ENCODE measurements around the gene CCN6.

The CCN6 gene

DNA sequence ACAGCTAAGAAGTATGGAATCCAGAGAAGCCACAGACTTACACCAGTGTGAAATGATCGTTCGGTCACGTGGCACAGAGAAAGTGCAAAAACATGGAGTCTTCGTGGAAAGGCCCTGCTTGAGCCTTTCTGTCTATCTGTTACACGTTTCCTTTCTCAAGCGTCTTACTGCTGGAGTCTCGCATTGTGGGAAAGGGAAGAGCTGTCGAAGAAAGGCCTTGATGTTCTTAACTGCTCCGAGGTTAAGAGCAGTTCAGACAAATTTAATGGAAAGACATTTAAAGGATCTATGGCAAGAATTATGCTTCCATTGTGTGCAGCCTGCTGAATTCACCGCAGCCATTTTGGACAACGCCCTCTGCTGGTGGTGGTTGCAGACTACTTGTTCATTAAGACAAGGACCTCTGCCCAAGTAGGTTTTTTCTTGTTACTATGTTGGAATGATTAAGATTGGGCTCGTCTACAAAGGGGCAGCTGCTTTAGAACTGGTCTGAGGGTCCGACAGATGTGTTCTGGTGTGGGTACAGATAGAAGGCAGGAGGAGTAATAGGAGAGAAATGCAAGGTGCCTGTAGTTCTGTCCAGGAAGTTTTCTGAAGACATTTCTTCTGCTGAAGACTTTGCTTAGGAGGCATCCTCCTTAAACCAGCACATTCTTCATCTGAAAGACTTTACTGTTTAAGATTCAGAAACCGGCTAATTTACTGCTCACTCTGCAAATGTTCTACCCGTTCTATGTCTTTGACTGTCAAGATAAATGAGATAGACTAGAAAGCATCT is 24.7 kb upstream of the CCN6 start:
- H3K36me3 ChIP-seq: no peaks in the 10 kb centered on the region
- no peaks in the 10 kb centered on the region for H3K27me3 ChIP-seq
- no peaks in the 10 kb centered on the region for H3K4me1 ChIP-seq (ENCODE audit: control insufficient read depth in 1 of 2, insufficient read depth in 1 of 2, low read depth in 1 of 2, low read length in 1 of 2)
- H3K27ac ChIP-seq: no peak overlapping the region
- no peak overlapping the region for H3K4me3 ChIP-seq (ENCODE audit: low read depth in 1 of 2, low read length in 1 of 2)
- no peaks in the 10 kb centered on the region for H3K9me3 ChIP-seq
- TF ChIP-seq, protein P1, sequence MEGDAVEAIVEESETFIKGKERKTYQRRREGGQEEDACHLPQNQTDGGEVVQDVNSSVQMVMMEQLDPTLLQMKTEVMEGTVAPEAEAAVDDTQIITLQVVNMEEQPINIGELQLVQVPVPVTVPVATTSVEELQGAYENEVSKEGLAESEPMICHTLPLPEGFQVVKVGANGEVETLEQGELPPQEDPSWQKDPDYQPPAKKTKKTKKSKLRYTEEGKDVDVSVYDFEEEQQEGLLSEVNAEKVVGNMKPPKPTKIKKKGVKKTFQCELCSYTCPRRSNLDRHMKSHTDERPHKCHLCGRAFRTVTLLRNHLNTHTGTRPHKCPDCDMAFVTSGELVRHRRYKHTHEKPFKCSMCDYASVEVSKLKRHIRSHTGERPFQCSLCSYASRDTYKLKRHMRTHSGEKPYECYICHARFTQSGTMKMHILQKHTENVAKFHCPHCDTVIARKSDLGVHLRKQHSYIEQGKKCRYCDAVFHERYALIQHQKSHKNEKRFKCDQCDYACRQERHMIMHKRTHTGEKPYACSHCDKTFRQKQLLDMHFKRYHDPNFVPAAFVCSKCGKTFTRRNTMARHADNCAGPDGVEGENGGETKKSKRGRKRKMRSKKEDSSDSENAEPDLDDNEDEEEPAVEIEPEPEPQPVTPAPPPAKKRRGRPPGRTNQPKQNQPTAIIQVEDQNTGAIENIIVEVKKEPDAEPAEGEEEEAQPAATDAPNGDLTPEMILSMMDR (IDR thresholded peaks at IDR 0.05): peak; percentile 38

DNA sequence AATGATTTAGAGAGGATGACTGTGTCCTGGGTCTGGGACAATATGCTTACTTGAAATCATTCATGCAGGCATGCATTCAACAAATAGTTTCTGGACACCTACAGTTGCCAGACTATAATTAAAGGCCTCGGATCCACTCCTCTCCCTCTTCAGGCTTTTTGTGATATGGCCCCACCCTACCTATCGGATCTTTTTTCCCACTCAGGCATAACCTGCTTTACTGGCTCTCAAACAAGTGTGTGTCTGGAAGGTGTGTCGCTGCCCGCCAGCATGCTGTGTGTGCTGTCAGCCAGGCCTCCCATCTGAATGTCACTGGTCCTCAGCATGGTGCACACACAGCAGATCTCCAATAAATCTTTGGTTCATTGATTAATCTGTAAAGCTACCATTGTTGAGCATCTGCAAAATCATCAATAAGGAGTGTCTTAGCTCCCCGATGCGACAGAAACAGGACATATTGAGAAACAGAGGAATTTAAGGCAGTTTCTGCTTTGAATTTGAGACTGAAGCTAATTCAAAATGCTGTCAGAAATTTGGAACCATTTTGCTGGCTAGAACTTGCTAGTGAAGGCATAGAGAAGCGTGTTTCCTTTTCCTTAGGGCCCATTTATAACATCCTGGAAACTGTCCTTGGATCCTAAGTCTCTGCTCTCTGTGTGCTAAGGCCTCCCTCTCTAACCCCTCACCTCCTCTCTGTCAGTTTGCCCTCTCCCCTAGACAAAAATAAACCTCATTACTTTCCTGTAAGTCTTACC is 23.5 kb upstream of the CCN6 start:
- Histone ChIP-seq H3K36me3 (no peaks in the 10 kb centered on the region), H3K27me3 (no peaks in the 10 kb centered on the region), H3K4me1 (ENCODE audit: control insufficient read depth in 1 of 2, insufficient read depth in 1 of 2, low read depth in 1 of 2, low read length in 1 of 2) (no peaks in the 10 kb centered on the region), H3K9me3 (no peaks in the 10 kb centered on the region), H3K4me3 (ENCODE audit: low read depth in 1 of 2, low read length in 1 of 2) (no peak overlapping the region), H3K27ac (no peak overlapping the region)
- TF ChIP-seq, protein P1 (IDR thresholded peaks at IDR 0.05): no peak

DNA sequence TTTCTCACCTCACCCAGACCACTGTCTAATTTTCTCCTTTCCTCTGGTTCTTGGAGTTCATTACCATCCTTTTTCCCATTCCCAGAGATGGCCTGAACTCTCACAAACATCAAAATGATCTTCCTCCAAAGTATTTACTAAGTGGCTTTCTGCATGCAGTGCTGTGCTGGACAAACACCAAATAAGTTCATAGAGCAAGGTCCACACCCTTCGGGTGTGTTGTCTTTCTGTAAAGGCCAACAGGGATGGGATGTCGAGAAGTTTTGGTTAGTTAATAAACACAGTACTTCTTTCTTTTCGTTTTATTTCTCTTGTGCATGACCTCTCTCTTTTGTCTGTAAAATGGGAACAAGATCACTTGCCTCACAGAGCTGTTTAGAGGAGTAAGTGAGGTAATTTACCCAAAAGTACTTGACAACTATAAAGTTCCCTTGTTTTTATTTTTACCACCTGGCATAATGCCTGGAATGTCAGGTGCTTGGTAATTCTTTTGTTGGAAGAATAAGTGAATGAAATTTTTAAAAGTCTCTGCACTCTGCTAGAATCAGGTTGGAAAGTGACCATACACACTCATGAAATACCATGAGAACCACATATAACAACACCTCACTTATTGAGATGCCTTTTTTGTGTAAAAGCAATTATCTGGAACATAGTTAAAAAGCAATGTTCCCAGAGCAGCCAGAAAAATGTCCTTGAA is 22.8 kb upstream of the CCN6 start:
- H3K27ac ChIP-seq: no peak overlapping the region
- no peaks in the 10 kb centered on the region for H3K27me3 ChIP-seq
- H3K4me1 ChIP-seq (ENCODE audit: control insufficient read depth in 1 of 2, insufficient read depth in 1 of 2, low read depth in 1 of 2, low read length in 1 of 2): no peaks in the 10 kb centered on the region
- no peak overlapping the region for H3K4me3 ChIP-seq (ENCODE audit: low read depth in 1 of 2, low read length in 1 of 2)
- TF ChIP-seq, protein P1 (IDR thresholded peaks at IDR 0.05): no peak
- H3K9me3 ChIP-seq: no peaks in the 10 kb centered on the region
- H3K36me3 ChIP-seq: no peaks in the 10 kb centered on the region

DNA sequence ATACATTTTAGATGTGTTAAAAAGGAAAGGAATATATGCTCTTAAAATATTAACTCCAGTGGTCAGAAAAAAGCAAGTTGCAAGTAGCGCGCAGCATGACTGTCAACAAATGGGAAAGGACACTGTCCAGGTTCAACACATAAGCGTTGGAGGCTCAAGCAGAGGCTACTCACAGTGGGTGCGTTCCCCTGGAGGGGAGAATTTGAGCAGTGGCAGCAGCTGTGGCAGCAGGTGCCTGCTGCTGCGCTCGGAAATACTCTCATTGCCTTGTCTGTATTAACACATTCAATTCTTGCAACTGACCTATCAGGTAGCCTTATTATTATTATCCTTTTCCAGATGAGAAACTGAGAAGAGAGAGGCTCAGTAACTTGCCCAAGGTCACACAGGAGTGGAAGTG is 21.9 kb upstream of the CCN6 start:
- TF ChIP-seq, protein P1 (IDR thresholded peaks at IDR 0.05): no peak
- Histone ChIP-seq H3K36me3 (no peaks in the 10 kb centered on the region), H3K9me3 (no peaks in the 10 kb centered on the region), H3K4me1 (ENCODE audit: control insufficient read depth in 1 of 2, insufficient read depth in 1 of 2, low read depth in 1 of 2, low read length in 1 of 2) (no peaks in the 10 kb centered on the region), H3K27me3 (no peaks in the 10 kb centered on the region), H3K27ac (no peak overlapping the region), H3K4me3 (ENCODE audit: low read depth in 1 of 2, low read length in 1 of 2) (no peak overlapping the region)

DNA sequence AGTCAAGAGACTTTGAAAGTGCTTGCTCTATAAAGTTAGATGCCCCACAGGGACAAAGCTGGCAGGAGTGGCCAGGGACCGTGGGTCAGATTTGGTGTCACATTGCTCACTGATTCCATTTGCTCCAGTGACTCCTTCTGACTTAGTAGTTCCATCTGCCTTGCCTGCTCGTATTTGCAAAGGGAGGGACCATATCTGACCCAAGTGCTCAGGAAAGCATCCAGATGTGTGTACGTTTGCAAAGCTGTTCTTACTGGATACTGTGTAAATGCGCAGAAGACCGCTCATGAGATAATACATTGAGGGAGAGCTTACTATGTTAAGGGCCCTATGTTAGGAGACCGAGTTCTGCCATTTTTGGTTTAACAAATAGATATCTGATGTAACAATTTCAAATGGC is 21.2 kb upstream of the CCN6 start:
- Histone ChIP-seq H3K4me3 (ENCODE audit: low read depth in 1 of 2, low read length in 1 of 2) (no peak overlapping the region), H3K27me3 (no peaks in the 10 kb centered on the region), H3K9me3 (no peaks in the 10 kb centered on the region), H3K4me1 (ENCODE audit: control insufficient read depth in 1 of 2, insufficient read depth in 1 of 2, low read depth in 1 of 2, low read length in 1 of 2) (no peaks in the 10 kb centered on the region), H3K27ac (no peak overlapping the region), H3K36me3 (no peaks in the 10 kb centered on the region)
- TF ChIP-seq, protein P1 (IDR thresholded peaks at IDR 0.05): no peak

Measured in neutrophil (primary cell).